Heart left ventricle (tissue), 16 donors: Measurements from ENCODE around the gene AVPR1A. TPM values are rescaled to one million over a fixed set of nuclear protein-coding genes. Genes with fewer than 3 reads are reported as not detected.

Source experiments
- ATAC-seq, 4 donors: fragments of 200-7000 bp; cut with Tn5 transposase; one replicate each; pipeline ENCODE4 v1.9.1; 2020 to 2022; ENCODE audit warnings: moderate library complexity in 4 of 4, mild to moderate bottlenecking in 3 of 4, moderate number of reproducible peaks in 1 of 4
- DNase-seq, 5 donors: peaks; one replicate each; pipeline ENCODE4 v3.0.0-alpha.2; 2020
- H3K27ac ChIP-seq, 12 donors: fragments of 200-600 bp; sonication (generic) in 4 of 12; one replicate each; pipeline versions ENCODE4 v1.5.0 to v1.8.0; 2016 to 2022; ENCODE audit warnings: mild to moderate bottlenecking in 2 of 12
- H3K27me3 ChIP-seq, 9 donors: fragments of 200-600 bp; sonication (generic) in 2 of 9; one replicate each; pipeline versions ENCODE4 v1.5.1 to v1.8.0; 2016 to 2022; ENCODE audit warnings: mild to moderate bottlenecking in 3 of 9
- H3K36me3 ChIP-seq, 9 donors: fragments of 200-600 bp; sonication (generic) in 2 of 9; one replicate each; pipeline versions ENCODE4 v1.5.0 to v1.8.0; 2018 to 2022; ENCODE audit warnings: mild to moderate bottlenecking in 2 of 9
- H3K4me1 ChIP-seq, 12 donors: fragments of 200-600 bp; sonication (generic) in 4 of 12; one replicate each; pipeline versions ENCODE4 v1.5.0 to v1.8.0; 2016 to 2022; ENCODE audit warnings: mild to moderate bottlenecking in 3 of 12
- H3K4me3 ChIP-seq, 12 donors: fragments of 200-600 bp; sonication (generic) in 4 of 12; one replicate each; pipeline versions ENCODE4 v1.5.0 to v1.8.0; 2017 to 2022; ENCODE audit warnings: mild to moderate bottlenecking in 9 of 12, moderate library complexity in 4 of 12
- H3K9me3 ChIP-seq, 12 donors: fragments of 200-600 bp; sonication (generic) in 4 of 12; one replicate each; pipeline versions ENCODE4 v1.5.0 to v1.8.0; 2016 to 2022; ENCODE audit warnings: mild to moderate bottlenecking in 1 of 12
- POLR2A ChIP-seq, 2 donors: fragments of 450-650 bp; IDR thresholded peaks; one replicate each; pipeline ENCODE4 v1.6.1; 2017; ENCODE audit warnings: antibody characterized with exemption in 2 of 2, mild to moderate bottlenecking in 2 of 2, moderate library complexity in 2 of 2
- WGBS, 4 donors: extraction: QIAGEN DNeasy Blood & Tissue Kit in 2 of 4; methylation state at CpG; one replicate each; pipeline versions ENCODE4 v1.1.5 to v1.1.7; 2013 to 2018; 5-methylcytosine and 5-hydroxymethylcytosine counted together
- intact Hi-C, 10 donors: fragments of 100-400 bp; cut with DNase I; formaldehyde crosslinking; loops; one replicate each; pipeline versions ENCODE4 v1.11.1 to v1.14.2; 2022
- polyA plus RNA-seq, 2 donors: library from polyadenylated mRNA; stranded (reverse); fragments of 200-250 nt; gene quantifications; one replicate each; pipeline ENCODE4 v1.2.3, GENCODE V29; 2013
- total RNA-seq, 9 donors: library from RNA; depleted of rRNA in 2 of 9; stranded (reverse); fragments of >200 nt in 2 of 9; fragmentation: NEBNext Ultra II Directional in 3 of 9; extraction: Animal tissue kit (Norgen Biotek cat#: 25700) in 3 of 9; gene quantifications; one replicate each; pipeline versions ENCODE4 v1.1.0 to v1.2.4, GENCODE V29; 2016 to 2023
- TF ChIP-seq, protein P1 (sequence below), 12 donors: fragments of 200-600 bp; sonication (generic) in 4 of 12; IDR thresholded peaks; one replicate each; pipeline versions ENCODE4 v1.5.0 to v1.8.0; 2018 to 2022; ENCODE audit warnings: antibody characterized with exemption in 12 of 12, mild to moderate bottlenecking in 5 of 12
- donor health status: ischemic (EF 13 %, LVEDD 7.1; RV severe dilation, severe dysfunction).
- donor health status: healthy with polysubstance abuse.
- donor health status: DM: no; HTN: yes; CAD: no.
- donor health status: DM: no; HTN: no; CAD: no.
- donor health status: ischemic (EF 25% LVEDD 6.9; RV normal size, moderate dysfunction).
- donor health status: ischemic (EF 25% LVEDD 5.7; RV mildly dilated, moderate dysfunction).
- donor health status: healthy.
- donor health status: DM: yes; HTN: yes; CAD: no.
- donor health status: ischemic (EF 35%, LVEDD 5.7; RV mildly dilated, moderate dysfunction).
- donor health status: nonischemic (EF 11% LVEDD 7.7; RV severe dilation, severe dysfunction).
- donor health status: DM: yes; HTN: yes; CAD: no.
- donor health status: PGD.
- donor health status: ischemic (EF 29% LVEDD 5.4; RV normal size, mild dysfunction).
- donor health status: nonischemic (EF 23%, LVEDD 6.1; RV moderate dilation, normal function).

AVPR1A gene
- total and polyA plus RNA-seq, 11 donors = 0.69 to 4.6 (median 2.4) TPM

DNA sequence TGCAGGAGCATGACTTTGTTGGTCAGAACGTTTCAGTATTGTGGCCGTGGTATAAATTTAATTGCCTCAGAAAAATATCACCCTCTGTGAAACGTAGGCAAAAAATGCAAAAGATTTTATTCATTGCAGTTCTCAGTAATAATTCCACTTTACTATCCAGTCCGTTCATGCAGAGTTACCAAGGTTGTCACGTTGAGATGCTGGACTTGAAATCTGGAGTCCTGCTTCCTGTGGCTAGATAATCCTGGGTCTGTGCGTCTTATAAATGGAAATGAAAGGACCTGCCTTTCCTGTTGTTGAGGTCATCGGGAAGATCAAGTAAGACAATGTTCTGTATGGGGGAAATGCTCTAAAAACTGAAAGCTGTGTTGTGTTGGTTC, 1.3 kb upstream of the AVPR1A start:
- peaks cover 18 to 67% (median 46%) of the 10 kb centered on the region in 9 donors for H3K27me3 ChIP-seq
- 13 to 19% (median 15%) methylated on average over 7 of the region's 7 CpGs for WGBS, 4 donors

DNA sequence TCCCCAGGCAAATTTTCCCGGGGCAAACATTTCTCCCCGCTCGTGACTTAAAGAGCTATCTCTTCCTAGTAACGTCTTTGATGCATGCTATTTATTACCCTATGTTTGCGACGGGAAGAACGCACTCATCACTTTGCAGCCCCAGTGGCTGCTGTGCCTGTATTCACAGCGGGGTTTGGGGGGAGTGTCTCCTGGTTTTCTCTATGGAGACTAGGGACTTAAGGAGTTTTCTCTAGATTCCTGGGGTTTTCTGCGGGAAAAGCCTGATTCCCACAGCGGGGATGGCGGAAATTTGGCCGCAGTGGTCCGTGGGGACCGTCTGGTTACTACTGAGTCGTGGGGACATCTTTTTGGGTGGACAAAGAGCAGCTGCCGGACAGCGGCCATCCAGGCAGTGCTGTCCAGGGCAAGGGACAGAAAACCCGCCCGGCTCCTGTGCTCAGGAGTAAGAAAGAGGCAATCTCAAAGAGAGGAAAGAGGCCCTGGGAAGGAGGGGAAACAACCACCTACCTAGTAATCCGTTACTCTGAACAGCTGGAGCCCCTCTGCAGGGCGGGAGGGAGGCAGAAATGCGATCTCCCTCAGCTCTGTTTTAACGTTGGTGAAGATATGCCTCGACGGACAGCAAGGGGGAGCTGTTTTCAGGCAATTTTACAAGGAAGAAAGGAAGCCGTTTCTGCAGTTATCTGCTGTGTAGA, 771 bp upstream of the AVPR1A start:
- H3K36me3 ChIP-seq = no peaks in the 10 kb centered on the region
- no peak for TF ChIP-seq POLR2A (IDR thresholded peaks at IDR 0.05)
- TF ChIP-seq, protein P1, sequence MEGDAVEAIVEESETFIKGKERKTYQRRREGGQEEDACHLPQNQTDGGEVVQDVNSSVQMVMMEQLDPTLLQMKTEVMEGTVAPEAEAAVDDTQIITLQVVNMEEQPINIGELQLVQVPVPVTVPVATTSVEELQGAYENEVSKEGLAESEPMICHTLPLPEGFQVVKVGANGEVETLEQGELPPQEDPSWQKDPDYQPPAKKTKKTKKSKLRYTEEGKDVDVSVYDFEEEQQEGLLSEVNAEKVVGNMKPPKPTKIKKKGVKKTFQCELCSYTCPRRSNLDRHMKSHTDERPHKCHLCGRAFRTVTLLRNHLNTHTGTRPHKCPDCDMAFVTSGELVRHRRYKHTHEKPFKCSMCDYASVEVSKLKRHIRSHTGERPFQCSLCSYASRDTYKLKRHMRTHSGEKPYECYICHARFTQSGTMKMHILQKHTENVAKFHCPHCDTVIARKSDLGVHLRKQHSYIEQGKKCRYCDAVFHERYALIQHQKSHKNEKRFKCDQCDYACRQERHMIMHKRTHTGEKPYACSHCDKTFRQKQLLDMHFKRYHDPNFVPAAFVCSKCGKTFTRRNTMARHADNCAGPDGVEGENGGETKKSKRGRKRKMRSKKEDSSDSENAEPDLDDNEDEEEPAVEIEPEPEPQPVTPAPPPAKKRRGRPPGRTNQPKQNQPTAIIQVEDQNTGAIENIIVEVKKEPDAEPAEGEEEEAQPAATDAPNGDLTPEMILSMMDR (IDR thresholded peaks at IDR 0.05) = peak; percentile 59 to 81 (median 72)
- H3K9me3 ChIP-seq = no peaks in the 10 kb centered on the region
- H3K4me1 ChIP-seq = peaks cover 0 to 29% (median 11%) of the 10 kb centered on the region in 12 donors
- DNase-seq = peak; percentile 15 to 55 (median 33)
- 1% methylated on average over 25 to 26 of the region's 26 CpGs for WGBS, 4 donors
- peak; percentile 54 to 80 (median 72) for ATAC-seq
- peak overlapping the region; percentile 3 to 61 (median 50) for H3K4me3 ChIP-seq
- H3K27ac ChIP-seq = peak overlapping the region in 8 of 12 donors; percentile 8 to 67 (median 48)
- intact Hi-C loops = loop anchor here in 2 of 10 donors (5.0 to 10.0 kb wide), 2 partner anchors 153 to 301 kb away; no protein-coding TSS in a partner anchor
- H3K27me3 ChIP-seq = peaks cover 18 to 72% (median 46%) of the 10 kb centered on the region in 9 donors

More for the DNA sequence above, 1.3 kb upstream of the AVPR1A start:
- intact Hi-C loops = loop anchor here in 2 of 10 donors (5.0 to 10.0 kb wide), 2 partner anchors 152 to 300 kb away; no protein-coding TSS in a partner anchor
- Histone ChIP-seq H3K27ac (peak overlapping the region in 1 of 12 donors; percentile 8), H3K4me1 (peaks cover 0 to 29% (median 11%) of the 10 kb centered on the region in 12 donors), H3K36me3 (no peaks in the 10 kb centered on the region), H3K9me3 (no peaks in the 10 kb centered on the region), H3K4me3 (peak overlapping the region in 11 of 12 donors; percentile 38 to 61 (median 50))
- no peak for DNase-seq
- no peak for ATAC-seq
- TF ChIP-seq POLR2A (IDR thresholded peaks at IDR 0.05) = no peak
- TF ChIP-seq, protein P1 (IDR thresholded peaks at IDR 0.05) = peak in 1 of 12 donors; percentile 2

DNA sequence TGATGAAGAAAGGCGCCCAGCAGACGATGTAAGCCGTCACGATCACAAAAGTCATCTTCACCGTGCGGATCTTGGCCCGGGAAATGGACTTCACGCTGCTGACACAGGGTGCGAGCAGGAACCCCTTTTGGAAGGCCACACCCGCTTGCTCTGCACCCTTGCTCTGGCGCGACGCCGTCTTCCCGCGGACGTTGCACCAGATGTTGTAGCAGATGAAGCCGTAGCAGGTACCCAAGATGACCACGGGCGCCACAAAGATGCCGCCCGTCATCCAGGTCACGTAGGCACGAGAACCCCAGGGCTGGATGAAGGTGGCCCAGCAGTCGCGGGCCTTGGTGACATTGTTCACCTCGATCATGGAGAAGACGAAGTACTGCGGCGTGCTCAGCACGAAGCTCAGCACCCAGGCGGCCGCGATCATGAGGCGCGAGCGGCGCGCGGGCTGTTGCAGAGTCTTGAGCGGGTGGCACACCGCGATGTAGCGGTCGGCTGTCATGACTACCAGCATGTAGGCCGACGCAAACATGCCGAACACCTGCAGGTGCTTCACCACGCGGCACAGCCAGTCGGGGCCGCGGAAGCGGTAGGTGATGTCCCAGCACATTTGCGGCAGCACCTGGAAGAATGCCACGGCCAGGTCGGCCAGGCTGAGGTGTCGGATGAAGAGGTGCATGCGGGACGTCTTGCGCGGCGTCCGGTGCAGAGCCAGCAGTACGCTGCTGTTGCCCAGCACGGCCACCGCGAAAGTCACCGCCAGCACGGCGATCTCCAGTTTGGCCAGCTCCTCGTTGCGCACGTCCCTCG, 890 bp downstream of the AVPR1A start:
- TF ChIP-seq, protein P1 (IDR thresholded peaks at IDR 0.05) = no peak
- TF ChIP-seq POLR2A (IDR thresholded peaks at IDR 0.05) = no peak
- no peaks in the 10 kb centered on the region for H3K9me3 ChIP-seq
- H3K4me3 ChIP-seq = peak overlapping the region; percentile 3 to 61 (median 50)
- DNase-seq (peak in 3 of 5 donors; percentile 7 to 65 (median 21)), ATAC-seq (peak in 2 of 4 donors; percentile 16 to 21)
- intact Hi-C loops = loop anchor here in 2 of 10 donors (5.0 to 10.0 kb wide), 2 partner anchors 155 to 302 kb away; no protein-coding TSS in a partner anchor
- peaks cover 18 to 76% (median 46%) of the 10 kb centered on the region in 9 donors for H3K27me3 ChIP-seq
- peaks cover 0 to 29% (median 11%) of the 10 kb centered on the region in 12 donors for H3K4me1 ChIP-seq
- 4 to 10% (median 7%) methylated on average over 19 to 75 of the region's 75 CpGs for WGBS, 4 donors
- H3K36me3 ChIP-seq = no peaks in the 10 kb centered on the region
- peak overlapping the region in 10 of 12 donors; percentile 16 to 69 (median 48) for H3K27ac ChIP-seq
